ENCODE results near the gene SH3PXD2B.
"Not testable (repeated sequence)": the region's sequence is repeated elsewhere in the genome, so short reads cannot be mapped to it uniquely, and the experiment has no call there.

SH3PXD2B gene

DNA sequence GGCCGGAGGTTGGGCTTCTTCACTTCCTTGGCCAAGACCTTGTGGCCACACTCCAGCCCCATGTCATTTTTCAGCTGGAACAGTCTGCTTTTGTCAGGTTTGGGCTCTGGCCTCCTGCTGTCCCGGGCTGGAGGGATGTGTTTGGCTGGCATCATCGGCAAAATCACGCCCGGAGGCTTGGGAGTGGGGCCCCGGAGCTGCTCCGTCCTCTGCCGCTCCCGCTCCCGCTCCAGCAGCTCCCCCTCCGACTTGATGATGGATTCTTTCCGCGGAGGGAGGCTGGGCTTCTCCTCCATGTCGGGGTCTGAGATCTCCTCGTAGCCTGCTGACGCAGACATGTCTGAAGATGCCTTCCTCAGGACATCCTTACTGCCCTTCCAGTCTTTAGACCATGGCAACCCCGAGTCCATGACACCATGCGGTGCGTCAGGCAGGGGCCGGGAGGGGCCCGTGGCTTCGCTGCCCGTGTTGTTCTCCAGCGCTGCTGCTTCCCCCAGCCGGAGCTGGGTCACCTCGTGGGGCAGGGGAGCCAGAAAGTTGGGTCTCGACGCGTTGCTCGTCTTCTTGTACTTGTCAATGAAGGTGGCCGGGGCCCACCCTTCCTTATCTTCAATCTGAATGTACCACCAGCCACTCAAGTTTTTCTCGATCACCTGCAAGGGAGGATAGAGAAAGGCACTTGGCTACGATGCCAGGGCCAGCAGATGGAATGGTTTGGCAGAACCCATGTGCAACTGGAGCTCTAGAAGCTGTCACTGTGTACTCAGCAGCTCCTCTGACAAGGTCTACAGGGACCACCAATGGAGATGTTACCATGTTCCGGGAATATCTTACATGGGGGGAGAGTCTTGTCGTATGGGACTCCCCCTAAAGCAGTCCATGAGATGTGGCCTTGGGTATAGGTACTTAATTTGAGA is 114.8 kb downstream of the SH3PXD2B start:
- no peak for DNase-seq (ENCODE audit: low read depth, low spot score)

DNA sequence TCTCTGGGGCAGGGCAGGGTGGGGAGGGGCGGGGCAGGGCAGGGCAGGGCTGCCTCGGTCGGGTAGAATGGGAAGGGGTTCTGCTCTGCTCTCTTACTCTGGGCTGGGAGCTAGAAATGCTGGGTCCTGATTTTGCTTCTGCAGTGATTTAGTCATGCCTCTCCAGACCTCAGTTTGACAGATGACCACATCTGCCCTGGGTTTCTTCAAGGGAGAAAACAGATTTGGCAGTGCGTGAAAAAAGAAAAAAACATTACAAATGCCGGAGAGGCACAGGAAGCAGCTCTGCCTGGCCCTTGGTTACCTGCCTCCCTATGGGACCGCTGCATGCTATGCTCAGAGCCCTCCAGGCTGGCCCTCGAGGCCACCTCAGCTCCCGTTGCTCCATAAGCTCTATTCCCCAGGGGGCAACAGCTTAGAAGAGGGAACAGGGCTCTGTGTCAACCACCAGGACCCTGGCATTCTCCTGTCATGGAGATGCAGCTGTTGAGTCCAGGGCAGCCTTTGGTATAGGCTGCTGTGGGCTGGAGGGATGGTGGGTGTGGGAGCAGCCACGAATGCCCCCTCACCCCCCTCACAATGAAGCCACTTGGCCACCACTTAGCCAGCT is 117.5 kb downstream of the SH3PXD2B start:
- DNase-seq (ENCODE audit: low read depth, low spot score), result no peak

DNA sequence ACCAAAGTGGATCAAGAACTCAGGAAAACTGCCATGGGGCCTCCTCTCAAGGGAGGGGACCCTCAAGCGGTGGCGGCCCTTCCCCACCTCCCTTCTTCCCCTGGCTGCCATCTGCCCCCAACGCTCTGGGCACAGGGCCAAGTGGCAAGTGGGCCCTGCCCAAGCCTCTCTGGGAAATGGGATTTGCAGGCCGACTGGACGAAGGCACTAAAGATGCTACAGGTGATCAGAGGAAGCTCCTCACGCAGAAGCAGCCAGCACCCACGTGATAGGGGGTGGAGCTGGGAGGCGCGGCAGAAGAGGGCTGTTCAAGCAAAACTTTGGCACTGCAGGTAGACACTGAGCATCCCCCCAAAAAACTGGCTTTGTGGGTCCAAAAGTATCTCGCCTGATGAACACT is 118.1 kb downstream of the SH3PXD2B start:
- no peak for DNase-seq (ENCODE audit: low read depth, low spot score)

DNA sequence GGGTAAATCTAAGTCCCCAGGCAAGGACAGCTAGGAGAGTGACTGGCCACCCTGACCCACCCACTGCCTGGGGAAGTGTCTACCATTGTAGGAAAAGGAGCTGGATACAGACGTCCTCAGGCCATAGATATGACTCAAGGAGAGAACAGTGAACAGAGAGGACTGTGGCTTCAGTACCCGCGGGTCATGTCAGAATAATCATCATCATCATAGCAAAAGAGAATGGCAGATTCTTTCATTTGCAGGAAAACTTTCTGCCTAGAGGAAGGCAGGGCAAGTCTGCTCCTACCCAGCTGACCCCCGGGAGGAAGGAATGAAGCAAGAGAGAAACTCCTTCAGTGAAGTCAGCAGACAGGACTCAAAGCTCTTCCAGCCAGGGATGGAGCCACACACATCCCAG is 118.6 kb downstream of the SH3PXD2B start:
- DNase-seq (ENCODE audit: low read depth, low spot score), result no peak

DNA sequence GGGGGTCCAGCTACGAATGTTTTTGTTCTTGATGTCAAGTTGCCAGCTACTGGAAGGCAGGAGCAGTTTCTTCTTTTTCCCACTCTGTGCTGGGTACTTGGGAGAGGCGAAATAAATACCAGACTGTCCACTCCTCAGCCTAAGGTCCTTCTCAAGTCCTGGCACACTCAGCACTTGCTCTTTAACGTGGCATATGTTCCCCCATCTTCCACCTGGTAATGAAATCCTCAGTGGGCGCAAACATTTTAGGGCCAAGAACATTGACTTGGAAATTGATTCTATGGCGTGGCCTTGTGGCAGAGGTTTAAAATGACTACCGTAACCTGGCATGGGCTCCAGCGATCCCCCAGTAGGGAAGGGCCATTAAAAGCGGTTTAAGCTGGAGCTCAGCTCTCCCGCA is 119.7 kb downstream of the SH3PXD2B start:
- no peak for DNase-seq (ENCODE audit: low read depth, low spot score)

DNA sequence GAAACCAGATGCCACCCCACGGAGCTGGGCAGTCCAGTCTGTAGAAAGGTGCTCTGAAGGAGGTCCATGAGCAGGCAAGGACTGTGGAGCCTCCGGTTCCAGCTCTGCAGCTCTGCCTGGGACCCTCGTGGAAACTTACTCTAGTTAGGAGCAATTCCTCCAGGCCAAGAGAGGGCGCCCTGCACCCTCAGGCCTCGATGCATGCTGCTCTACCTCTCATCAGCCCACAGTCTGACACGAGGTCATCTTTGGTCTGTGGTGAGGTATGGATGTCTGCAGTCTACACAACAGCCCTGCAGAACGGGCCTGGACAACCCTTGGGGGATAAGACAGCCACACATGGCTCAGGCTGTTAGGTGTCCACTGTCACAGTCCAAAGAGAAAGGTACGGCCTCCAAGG is 120.1 kb downstream of the SH3PXD2B start:
- DNase-seq (ENCODE audit: low read depth, low spot score), result no peak

DNA sequence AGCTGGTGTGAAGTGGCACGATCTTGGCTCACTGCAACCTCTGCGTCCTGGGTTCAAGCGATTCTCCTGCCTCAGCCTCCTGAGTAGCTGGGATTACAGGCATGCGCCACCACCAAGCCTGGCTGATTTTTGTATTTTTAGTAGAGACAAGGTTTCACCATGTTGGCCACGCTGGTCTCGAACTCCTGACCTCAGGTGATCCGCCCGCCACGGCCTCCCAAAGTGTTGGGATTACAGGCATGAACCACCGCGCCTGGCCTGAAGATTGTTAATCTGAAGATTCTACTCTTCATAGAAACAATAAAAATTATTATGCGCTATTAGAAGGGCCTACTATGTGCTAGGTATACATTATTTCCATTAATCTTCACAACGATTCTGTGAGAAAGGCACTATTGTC is 127.4 kb downstream of the SH3PXD2B start:
- not testable (repeated sequence) for DNase-seq (ENCODE audit: low read depth, low spot score)

DNA sequence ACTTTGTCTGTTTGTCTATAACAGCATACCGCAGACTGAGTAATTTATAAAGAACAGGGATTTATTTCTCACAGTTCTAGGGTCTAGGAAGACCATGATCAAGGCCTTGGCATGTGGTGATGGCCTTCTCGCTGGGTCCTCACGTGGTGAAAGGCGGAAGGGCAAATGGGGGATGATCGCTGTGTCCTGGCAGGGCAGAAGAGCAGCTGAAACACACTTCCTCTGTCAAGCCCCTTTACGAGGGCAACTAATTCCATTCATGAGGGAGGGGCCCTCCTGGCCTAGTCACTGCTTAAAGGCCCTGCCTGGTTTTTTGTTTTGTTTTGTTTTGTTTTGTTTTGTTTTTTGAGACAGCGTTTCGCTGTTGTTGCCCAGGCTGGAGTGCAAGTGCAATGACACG is 128.9 kb downstream of the SH3PXD2B start:
- no peak for DNase-seq (ENCODE audit: low read depth, low spot score)

DNA sequence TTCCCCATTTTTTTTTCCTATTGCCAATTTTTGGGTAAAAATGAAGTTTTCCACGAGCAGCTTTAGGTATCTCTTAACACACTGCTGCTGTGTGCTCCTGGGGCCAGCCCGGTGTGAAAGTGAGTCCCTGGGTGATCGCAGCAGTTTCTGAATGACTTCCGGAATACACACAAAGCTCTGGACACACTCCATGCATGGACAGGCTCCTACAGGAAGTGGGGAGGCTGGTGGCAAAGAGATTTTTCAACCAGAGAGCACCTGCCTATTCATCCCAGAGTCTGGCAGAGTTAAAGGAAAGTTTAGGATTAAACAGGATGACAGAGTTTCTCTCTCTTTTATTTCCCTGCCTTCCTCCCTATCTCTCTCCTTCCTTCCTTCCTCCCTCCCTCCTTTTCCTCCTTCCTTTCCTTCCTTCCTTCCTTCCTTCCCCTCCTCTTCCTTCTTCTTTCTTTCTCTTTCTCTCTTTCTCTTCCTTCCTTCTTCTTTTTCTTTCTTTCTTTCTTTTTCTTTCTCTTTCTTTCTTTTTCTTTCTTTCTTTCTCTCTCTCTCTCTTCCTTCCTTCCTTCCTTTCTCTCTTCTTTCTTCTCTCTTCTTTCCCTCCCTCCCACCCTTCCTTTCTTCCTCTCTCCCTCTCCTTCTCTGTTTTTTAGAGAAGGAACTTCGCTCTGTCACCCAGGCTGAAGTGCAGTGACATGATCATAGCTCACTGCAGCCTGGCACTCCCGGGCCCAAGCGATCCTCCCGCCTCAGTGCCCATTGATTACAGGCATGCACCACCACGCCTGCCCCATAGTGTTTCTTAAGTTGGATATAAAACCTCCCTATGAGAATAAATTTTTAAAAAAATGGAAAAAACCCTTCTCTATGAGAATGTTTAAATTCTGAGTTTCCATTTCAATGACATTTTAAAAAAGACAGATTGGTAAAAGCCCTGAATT is 132.0 kb downstream of the SH3PXD2B start:
- DNase-seq (ENCODE audit: low read depth, low spot score), result no peak

DNA sequence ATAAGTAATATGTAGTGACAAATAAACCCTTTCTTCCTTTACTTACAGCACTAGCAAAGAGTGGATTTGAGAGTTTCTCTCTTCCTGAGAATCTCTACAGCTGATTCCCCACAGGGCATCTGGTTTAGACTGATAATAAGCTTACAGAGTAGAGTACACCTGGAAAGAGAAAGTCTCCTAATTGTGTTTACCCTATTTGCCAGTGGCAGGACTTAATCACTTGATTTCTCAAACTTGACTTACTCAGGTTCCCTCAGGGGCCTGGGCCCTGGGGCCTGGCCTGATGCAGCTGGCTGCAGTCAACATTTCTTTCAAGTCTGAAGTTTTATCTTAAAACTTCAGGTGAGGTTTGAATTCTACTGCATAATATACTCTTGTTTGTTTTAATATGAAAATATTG is 132.7 kb downstream of the SH3PXD2B start:
- no peak for DNase-seq (ENCODE audit: low read depth, low spot score)

DNA sequence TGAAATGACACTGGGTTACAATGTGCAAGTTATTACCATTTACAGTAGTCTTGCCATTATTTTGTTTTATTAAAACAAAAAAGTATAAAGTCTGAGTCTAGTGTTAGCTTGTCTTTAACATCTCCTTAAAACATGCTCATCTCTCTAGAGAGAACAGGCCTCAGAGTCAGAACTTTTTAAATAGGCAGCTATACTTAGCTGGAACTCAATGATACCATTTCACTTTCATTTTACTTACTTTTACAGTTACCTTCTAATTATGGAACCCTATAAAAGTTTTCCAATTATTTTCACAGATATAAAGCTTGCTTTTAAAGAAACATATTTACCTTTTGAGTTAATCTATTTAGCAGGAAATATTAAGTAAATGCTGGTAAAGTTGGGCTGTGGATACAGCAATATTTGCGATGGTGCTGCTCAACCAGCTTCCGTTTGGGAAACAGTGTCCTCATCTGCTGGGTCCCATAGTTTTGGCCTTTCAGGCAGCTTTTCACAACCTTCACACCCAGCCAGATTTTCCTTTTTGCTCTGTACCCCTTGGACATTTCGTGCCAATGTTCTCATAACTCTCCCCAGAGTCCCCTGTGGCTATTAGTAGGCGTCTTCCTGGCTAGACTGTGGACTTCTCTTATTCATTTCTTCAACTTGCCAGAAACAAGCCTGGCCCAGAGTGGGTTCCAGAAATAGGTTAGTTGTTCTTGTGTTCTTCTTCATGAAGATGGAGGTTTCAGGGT is 134.4 kb downstream of the SH3PXD2B start:
- no peak for DNase-seq (ENCODE audit: low read depth, low spot score)

DNA sequence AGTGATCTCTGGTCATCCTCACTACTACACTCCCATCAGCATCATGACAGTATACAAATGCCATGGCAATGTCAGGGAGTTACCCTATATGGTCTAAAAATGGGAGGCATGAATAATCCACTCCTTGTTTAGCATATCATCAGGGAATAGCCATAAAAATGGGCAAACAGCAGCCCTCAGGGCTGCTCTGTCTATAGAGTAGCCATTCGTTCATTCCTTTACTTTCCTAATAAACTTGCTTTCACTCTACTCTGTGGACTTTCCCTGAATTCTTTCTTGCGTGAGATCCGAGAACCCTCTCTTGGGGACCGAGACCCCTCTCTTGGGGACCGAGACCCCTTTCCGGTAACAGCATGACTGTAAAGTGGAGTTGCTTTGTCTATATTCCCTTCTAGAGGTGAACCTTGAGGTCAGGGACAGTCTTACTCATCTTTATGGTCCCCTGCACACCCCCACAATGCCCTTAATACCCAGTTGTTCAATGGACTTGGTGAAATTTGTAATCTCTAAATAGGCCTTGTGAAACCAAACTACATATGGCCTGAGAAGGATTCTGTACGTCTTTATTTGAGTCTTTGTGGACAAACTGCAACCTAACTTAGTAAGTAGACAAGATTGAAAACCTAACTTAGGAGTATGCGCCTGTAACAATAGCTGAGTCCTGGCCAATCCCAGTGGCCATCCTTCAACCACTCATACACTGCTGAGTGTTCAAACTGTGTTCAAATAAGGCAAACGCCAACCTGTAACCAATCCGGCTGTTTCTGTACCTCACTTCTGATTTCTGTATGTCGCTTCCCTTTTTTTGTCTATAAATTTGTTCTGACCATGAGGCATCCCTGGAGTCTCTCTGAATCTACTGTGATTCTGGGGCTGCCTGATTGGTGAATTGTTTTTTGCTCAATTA is 138.5 kb downstream of the SH3PXD2B start:
- no peak for DNase-seq (ENCODE audit: low read depth, low spot score)

DNA sequence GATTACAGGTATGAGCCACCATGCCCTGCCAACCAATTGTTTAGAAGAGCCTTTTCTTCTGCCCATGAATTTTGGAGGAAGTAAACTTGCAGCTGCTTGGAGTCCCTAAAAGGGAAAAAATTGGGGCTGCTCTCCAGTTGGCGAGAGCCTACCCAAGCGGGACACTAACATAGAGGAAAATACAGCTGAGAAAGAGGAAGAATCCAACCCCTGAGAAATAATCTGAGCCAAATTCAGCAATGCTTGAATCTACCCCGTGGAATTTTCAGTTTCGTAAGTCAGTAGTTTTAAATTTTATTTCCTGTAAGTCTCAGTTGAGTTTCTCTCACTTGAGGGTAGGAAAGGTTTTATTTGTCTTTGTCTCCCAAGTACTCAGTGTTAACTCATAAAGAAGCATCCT is 140.4 kb downstream of the SH3PXD2B start:
- no peak for DNase-seq (ENCODE audit: low read depth, low spot score)

DNA sequence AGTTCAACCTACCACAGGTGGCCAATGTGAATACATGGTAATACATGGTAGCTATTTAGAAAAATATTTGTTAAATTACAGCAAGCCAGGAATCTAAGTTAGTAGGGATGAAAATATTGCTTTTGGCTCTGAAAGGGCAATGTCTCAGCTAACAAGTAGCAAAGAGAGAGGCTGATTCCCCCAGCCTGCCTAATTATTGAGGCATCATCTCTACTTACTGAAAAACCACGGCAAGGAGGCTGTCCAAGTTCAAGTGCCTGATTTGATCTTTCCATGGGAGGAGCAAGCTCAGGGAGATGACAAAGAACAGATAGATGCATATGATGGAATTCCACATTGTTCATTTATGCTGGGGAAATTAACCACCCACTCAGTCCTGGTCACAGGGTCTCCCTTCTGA is 142.0 kb downstream of the SH3PXD2B start:
- no peak for DNase-seq (ENCODE audit: low read depth, low spot score)

DNA sequence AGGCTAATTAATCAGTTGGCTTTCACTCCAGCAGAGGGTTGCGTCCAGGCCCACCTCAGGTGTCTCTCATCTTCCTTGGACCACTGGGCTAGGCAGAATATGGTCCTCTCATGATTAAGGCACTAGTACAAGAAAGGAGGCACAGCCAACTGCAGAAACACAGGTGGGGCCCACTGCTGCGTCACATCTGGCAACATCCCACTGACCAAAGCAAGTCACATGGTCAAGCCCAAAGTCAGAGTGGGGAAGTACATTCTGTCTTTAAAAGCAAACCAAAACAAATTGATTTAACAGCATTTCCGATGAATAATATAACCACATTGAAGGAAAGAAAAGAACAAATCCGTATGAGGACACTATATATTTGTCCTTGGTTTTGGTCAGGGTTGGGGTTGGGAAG is 142.7 kb downstream of the SH3PXD2B start:
- DNase-seq (ENCODE audit: low read depth, low spot score), result no peak

DNA sequence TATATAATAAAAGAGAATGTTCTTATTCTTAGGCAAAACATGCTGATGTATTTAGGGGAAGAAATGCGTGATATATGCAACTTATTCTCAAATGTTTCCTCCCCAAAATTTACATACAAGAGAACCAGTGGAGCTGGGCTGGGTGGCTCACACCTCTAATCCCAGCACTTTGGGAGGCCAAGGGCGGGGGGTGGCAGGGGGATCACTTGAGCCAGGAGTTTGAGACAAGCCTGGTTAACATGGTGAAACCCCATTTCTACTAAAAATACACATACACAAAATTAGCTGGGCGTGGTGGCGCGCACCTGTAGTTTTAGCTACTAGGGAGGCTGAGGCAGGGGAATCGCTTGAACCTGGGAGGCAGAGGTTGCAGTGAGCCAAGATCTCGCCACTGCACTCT is 143.3 kb downstream of the SH3PXD2B start:
- DNase-seq (ENCODE audit: low read depth, low spot score), result no peak

DNA sequence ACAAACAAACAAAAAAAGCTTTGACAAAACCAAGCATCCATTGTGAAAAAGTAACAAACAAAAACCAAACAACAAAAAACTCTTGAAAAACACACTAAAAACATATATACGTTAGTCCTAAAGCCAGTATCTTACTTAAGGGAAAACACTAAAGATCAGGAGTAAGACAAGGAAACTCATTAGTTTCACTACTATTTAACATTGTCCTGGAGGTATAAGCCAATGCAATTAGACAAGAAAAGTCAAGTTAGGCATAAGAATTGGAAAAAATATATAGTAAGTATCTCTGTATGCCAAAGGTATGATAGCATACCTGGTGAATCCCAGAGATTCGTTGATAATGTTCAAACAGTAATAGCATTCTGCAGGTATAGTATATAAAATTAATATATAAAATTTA is 148.9 kb downstream of the SH3PXD2B start:
- no peak for DNase-seq (ENCODE audit: low read depth, low spot score)

DNA sequence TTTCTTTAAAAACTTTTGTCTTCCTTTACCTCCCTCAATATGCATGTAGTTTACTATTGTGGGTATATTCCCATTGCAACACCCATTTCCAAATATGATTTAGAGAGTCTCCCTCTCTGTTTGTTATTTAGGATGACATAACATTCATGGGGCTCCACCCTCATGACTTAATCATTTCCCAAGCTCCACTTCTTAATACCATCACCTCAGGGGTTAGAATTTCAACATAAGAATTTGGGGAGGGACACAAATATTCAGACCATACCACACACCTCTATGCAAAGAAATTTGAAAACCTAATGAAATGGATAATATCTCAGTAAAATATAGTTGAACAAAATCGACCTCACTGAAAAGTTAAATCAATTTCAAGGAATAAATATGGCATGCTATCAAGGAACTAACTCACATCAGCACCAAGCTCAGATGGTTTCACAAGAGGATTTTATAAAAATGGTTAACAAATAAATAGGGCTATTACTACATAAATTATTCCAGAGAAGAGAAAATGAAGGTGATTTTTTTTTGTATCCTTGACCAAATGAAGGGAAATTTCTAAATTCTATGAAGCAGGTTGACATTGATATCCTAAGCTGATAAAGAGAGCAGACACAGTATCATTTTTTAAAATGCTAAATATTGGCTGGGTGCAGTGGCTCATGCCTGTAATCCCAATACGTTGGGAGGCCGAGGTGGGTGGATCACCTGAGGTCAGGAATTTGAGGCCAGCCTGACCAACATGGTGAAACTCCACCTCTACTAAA is 150.6 kb downstream of the SH3PXD2B start:
- DNase-seq (ENCODE audit: low read depth, low spot score), result no peak

DNA sequence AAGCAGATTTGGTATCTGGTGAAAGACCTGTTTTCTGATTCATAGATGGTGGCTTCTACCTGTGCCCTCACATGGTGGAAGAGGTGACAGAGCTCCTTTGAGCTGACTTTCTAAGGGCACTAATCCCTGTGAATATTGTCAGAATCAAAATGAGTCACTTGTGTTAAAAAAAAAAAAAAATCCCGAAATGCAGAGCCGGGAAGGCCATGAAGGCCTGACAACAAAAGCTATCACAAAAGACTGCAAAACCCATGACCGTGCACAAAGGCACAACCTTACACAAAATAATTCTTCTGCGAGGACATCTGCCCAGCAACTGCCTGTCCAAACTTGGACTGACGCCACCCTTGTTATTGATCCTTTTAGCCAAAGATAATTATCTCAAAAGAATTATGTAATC is 151.2 kb downstream of the SH3PXD2B start:
- DNase-seq (ENCODE audit: low read depth, low spot score), result no peak

Data from activated naive CD8-positive, alpha-beta T cell treated with anti-CD3 and anti-CD28 coated beads, Interleukin-2, amount 50 U/mL, for 16 hours (primary cell).